ENCODE results near the gene FOXJ2.
A peak's percentile ranks its signal among the peaks of the same experiment; 100 is the strongest.
"Not testable (repeated sequence)": the region's sequence is repeated elsewhere in the genome, so short reads cannot be mapped to it uniquely, and the experiment has no call there.

The FOXJ2 gene

DNA sequence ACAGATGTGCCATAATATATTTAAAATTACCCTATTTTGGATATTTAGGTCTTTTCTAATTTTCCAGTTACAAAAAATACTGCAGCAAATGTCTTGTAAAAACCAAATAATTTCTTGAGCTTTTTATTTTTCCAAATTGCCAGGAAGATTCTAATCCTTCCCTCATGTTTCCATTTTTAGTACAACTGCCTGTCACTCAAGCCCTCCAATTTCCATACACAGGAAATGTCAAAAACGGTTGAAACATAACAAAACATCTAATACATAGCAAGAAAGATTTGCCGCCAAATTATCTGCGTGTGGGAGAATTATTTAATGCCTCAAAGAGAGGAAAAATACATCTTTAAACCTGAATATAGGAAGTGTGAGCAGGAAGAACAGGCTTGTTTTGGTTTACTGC, 2.3 kb upstream of the FOXJ2 start:
- DNase-seq (ENCODE audit: low spot score) = no peak

DNA sequence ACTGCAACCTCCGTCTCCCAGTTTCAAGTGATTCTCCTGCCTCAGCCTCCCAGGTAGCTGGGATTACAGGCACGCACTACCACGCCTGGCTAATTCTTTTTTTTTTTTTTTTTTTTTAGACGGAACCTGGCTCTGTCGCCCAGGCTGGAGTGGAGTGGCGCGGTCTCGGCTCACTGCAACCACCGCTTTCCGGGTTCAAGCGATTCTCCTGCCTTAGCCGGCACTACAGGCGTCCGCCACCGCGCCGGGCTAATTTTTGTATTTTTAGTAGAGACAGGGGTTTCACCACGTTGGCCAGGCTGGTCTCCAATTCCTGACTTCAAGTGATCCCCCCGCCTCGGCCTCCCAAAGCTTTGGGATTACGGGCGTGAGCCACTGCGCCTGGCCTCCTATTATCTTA, 1.5 kb upstream of the FOXJ2 start:
- DNase-seq (ENCODE audit: low spot score) = not testable (repeated sequence)

DNA sequence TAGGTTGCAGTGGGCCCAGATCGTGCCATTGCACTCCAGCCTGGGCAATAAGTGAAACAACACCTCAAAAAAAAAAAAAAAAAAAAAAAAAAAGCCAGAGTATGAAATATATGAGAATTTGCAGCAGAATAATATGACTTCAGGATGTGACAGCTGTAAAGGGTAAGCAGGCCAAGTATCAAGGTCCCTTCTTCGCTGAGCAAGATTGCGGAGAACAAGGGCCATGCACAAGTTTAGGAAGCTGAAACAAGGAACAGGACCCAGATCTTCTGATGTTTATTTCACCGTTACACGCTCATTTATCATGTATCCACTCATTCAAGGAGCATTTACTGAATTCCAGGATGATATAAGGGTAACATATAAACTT, 659 bp upstream of the FOXJ2 start:
- DNase-seq (ENCODE audit: low spot score) = peak; percentile 46

DNA sequence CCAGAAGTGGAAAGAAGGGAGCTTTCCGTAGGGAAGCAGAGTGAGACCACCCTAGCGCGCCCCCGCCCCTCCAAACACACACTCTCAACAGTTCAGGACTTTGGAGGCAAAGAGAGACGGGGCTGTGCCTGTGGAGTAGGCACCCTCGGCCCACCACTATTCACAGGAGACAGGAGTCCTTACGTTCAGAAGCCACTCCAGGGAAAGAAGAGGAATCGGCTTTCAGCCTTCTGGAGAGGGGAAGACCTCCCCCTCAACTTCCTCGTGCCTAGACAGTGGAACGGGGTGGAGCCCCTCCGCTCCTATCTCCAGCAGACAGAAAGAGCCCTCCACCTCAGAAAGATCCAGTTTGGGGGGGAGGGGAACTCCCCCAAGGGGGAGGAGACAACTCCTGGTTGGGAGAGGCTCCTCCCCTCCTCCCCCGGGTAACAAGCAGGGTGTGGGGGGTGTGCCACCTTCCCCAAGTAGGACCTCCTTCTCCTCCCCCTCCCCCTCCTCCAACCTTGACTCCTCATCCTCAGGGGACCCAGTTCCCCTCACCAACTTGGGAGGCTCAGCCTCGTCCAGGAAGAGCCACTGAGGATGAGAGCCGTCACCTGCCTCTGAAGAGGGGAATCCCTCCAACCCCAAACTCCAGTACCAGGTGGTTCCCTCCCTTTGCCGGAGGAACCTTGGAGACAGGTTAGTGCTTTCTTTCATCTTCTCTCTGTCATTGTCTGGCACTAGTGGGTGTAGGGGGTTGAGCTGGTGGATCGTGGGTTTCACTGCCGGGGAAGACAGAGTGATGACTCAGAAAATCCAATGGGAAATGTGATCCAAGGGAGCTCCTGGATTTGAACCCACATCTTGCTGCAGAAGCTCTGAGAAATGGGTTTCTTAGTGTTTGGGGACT, 883 bp downstream of the FOXJ2 start:
- no peak for DNase-seq (ENCODE audit: low spot score)

DNA sequence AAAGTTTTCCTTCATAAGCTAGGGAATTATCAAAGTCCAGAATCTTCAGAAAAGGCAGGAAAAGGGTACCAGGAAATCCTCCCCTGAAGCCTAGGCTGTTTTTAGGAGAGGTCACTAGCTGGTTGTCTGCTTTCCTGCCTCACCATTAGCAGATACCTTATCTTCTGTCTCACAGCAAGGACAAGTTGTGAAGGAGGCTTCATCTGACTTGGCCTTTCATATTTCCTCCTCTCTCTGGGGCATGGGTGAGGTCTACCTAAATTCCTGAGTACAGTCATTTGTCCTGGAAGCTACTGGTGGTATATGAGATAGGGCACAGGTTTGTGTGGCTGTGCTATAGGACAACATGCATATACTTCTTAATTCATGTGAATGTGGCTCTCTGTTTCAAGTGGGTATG, 2.3 kb downstream of the FOXJ2 start:
- no peak for DNase-seq (ENCODE audit: low spot score)

DNA sequence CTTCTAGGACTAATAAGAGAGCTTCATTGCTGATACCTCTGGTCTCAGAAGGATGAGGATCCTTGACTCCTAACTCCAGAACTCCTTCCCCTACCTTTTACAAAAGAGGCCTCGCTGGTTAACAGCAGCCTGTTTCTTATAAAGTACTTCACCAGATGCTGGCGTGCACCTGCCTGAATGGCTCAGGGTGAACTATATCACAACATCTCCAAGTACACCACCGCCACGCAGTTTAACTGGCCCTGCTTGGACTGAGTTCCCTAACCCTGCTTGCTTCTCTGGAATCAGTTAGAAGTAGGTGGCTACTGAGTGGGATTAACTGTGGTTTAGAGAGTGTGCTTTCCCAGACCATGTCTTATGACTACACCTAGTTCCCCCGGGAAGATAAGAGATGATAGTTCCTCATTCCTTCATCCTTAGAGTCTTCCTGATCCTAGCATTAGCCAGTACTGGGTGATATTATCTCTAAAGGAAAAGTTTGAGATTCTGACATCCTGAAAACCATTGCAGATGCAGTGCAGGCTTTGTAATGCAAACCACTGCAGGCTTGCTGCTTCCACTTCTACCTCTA, 3.0 kb downstream of the FOXJ2 start:
- DNase-seq (ENCODE audit: low spot score) = no peak

DNA sequence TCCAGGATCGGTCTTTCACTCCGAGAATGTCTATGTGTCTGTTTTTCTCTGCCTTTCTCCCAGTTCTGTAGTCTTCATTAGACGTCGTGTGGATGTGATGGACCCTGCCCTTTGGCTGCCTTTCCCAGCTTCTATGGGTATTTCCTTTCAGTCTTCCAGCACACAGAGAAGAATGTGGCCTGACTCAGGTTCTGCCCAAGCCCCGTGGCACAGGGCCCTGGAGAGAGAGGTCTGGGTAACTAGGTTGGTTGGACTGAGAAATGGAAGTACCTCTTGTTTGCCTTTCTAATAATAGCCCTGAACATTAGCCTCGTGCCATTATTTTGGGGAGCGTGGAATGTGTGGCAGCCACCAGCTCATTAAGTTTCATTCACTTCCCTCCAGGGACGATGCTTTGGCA, 3.8 kb downstream of the FOXJ2 start:
- no peak for DNase-seq (ENCODE audit: low spot score)

DNA sequence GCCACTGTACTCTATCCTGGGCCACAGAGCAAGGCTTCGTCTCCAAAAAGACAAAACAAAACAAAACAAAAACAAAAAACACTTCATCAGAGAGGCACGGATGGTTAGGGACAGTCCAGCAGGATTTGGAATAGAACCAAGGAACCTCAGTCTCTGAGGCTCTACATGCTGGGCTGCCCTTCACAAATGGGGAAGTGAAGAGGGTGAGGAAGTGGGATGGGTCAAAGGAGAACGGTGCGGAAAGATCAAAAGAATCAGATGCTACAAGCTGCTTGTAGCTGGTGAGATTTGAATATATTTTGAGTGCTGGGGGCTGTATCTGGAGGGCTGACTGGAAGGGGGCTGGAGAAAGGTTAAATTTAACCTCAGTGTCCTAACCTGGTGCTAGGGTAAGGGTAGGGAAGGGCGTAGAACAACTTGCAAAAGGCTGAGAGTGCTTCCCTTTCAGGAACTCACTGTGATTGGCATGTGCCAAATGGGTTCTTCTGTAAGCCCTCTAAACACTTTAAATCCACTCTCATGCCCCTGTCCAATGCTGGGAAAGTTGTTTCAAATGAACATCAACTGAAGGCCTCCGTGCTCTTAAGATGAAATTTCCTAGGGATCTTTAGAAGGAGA, 4.6 kb downstream of the FOXJ2 start:
- no peak for DNase-seq (ENCODE audit: low spot score)

DNA sequence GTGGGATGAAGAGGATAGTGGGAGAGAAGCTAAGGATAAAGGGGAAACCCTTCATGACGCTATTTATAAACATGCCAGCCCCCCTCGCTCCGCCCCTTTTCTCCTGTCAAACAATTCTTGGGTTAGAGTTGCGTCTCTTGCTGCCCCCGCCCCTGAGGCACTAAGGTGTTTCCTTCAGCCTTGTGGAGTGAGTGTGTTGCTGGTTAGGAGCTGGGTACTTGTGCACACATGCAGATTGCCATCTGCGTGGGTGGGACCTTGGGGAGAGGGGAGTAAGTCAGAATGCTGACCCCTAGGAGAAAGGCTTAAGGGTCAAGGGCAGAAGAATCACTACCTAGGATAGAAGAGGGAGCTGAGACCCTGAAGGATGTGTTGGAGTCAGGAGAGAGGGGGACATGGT, 5.4 kb downstream of the FOXJ2 start:
- DNase-seq (ENCODE audit: low spot score) = no peak

DNA sequence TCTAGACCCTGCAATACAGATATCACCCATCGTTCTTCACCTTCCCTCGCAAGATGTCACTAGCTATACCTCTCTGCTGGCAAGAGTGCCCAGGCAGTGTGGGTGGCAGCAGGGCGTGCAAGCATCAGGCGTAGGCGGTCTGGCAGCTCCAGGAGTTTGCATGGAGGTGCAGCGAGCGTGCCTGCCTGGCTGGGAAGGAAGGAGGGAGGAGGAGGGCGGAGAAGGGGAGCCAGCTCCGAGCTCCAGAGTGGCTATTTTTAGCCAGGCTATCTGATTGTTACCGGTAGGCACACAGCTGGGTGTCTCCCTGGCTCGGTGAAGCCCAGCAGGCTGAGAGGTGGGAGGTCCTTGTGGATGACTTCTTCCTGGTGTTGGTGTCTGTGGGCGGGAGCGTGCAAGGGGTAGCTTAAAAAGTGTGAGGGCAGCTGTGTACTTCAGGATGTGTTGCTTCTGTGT, 6.2 kb downstream of the FOXJ2 start:
- DNase-seq (ENCODE audit: low spot score) = no peak

DNA sequence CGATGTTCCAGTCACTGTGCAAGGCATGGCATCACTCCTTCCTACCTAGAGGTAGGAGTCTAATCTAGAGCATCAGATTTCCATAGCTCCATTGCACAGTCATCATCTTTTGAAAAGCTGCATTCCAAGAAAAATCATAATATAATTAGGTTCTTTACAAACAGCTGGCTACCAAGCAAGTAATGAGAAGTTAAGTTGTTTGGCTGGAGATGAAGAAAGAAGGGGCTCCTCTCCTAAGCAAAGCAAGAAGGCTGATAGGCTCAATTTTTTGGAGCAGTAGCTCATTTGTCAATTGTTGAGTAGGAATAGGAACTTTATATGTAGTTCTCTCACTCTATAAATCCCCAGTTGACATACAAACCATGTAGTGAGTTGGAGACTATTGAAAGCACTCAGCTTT, 8.3 kb downstream of the FOXJ2 start:
- no peak for DNase-seq (ENCODE audit: low spot score)

DNA sequence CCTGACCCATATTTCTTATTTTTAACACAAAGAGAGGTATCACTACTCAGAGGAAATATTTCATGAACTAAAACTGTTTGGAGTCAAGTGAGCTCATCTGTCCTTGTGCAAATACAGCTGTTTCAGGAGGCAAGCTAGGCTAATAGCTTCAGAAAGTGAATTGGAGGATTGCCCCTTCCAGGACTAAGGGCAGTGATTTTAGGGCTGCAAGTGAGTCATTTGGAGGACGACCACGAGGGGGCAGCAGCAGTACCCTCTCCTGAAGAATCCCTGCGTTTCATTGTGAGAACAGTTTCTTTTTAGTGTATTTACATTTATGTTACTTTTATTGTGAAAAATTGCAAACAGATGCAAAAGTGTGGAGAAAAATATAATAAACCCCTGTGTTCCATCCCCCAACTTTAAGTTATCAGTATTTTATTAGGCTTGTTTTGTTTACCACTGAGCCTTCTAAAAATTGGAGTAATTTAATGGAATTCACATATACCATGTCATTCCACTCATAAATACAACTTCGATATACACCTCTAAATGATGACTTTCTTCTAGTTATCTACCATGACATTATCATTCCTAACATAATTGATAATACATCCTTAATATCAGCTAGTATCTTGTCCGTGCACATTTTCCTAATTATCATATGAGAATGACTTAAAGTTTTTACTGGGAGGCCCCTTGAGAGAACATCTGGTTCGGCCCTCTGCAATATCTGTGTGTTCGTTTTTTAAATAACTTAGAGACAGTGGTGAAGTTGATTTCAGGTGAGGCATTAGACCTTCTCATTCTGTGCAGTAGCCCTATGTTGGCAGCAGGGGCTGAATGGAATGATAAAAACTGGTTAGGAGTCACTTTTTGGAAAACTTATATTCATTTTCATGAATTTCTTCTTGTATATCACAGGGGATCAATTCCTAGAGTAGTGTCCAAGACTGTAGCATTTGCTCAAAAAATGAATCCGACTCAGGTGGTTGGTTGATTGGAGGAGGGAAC, 13.7 kb downstream of the FOXJ2 start:
- peak; percentile 74 for DNase-seq (ENCODE audit: low spot score)

DNA sequence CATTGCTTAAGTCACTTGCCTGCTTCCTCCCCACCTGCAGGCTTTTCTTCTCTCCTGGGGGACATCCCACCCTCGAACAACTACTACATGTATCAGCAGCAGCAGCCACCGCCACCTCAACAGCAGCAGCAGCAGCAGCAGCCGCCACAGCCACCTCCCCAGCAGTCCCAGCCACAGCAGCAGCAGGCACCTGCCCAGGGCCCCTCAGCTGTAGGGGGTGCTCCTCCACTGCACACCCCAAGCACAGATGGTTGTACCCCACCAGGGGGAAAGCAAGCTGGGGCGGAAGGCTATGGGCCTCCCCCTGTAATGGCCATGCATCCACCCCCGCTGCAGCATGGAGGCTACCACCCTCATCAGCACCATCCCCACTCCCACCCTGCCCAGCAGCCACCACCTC, 15.3 kb downstream of the FOXJ2 start:
- no peak for DNase-seq (ENCODE audit: low spot score)

DNA sequence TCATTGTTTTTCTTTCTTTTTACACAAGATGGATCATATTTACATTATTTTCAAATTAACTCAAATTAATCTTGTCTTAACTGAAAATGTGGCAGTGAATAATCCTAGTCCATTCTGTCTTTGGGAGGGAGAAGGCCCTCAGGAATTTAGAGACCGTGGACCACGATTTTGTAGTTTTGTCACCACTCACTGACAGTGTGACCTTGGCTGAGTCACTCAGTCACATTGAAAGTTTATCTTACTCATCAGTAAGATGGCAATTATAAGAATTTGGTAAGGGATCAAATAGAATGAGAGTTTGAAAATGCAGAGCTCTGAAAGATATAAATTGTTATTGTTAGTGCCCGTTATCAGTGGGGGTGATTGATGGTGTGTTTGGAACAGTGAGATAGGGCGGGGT, 16.4 kb downstream of the FOXJ2 start:
- no peak for DNase-seq (ENCODE audit: low spot score)

DNA sequence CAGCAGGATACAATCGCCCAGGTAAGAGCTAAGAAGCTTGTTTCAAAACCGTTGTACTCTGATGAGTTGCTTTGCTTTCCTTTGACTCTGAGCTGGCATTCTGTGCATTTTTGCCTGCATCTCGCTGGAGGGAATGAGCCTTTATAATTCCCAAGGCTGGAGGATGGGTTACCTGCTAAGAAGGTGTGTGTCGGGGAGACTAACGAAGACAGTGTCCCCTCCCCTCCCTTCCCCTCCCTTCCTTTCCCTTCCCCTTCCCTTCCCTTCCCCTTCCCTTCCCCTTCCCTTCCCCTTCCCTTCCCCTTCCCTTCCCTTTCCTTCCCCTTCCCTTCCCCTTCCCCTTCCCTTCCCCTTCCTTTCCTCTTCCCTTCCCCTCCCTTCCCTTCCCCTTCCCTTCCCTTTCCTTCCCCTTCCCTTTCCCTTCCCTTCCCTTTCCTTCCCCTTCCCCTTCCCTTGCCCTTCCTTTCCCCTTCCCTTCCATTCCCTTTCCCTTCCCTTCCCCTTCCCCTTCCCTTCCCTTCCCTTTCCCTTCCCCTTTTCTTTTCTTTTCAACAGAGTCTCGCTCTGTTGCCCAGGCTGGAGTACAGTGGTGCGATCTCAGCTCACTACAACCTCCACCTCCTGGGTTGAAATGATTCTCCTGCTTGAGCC, 18.2 kb downstream of the FOXJ2 start:
- DNase-seq (ENCODE audit: low spot score) = no peak

DNA sequence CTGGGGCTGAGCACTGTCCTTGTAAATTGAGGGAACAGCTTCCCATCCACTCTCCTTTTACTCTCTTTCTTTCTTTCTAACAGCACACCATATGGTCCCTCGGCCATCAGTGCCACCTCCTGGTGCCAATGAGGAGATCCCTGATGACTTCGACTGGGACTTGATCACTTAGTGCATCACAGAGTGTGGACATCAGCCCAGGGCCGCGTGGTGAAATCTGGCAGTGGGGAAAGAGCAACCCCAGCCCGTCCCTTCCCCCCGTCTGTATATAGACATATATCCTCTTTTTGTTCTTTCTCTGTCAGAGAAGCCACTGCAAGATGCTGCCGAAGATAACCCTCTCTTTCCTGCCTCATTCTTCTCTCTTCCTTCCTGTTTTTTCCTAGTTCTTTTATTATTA, 20.2 kb downstream of the FOXJ2 start:
- DNase-seq (ENCODE audit: low spot score) = peak; percentile 58

DNA sequence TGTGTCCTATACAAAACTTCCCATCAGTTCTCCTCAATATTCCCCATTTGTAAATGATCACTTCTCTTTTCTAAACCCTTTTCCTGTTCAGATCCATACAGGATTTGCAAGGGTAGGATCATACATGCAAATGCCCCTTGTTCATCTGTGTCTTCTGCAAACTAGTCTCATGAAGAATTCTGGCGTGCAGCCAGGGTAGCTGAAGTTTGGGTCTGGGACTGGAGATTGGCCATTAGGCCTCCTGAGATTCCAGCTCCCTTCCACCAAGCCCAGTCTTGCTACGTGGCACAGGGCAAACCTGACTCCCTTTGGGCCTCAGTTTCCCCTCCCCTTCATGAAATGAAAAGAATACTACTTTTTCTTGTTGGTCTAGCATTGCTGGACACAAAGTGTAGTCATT, 22.3 kb downstream of the FOXJ2 start:
- no peak for DNase-seq (ENCODE audit: low spot score)

DNA sequence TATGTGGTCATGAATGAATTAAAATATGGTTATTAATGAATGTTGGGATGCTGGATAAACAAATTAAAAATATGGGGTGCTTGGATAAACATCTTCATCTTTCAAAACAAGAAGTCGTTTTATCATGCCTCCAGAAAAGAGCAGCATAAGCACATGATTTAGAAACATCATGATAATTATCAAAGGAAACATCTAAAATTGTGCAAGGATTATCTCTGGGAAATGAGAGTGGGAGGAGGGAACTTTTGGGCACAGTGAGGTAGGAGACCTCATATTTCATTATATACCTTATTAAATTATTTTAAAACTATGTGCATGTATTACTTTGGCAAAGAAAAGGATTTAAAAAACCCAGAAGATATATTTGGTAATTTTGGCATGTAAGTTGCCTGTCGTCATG, 24.8 kb downstream of the FOXJ2 start:
- DNase-seq (ENCODE audit: low spot score) = no peak

DNA sequence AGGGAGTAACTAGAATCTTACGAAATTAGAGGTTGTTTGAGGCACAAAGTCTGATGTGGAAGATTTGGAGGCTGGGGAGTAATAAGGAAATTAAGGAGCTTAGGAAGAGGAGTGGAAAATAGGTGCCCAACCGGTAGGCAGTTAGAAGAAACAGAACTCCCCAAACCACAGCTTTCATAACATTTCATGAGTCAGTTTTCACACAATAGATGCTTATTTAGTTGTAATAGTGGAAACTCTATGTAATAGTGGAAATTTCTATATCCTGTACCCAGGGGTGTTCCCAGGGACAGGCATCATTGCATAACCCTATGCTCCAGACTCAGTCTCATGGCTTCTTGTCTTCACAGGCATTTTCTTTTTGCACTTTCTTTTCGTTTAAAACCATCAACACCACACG, 25.3 kb downstream of the FOXJ2 start:
- DNase-seq (ENCODE audit: low spot score) = no peak

DNA sequence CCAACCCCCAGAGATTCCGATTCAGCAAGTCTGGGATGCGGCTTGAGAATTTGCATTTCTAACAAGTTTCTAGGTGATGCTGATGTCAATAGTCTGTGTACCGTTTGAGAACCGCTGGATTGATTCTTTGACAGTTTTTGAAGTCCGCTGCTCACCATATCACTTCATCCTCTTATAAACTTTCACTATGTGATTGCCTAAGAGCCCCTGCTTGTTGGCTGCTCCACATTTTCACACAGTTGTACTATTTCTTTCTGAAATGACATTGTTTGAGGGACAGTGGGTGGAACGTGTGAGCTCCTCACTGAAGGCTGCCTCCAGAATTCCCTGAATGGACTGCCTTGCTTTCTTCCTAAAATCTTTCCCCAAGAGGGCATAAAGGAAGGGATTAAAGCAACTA, 26.0 kb downstream of the FOXJ2 start:
- DNase-seq (ENCODE audit: low spot score) = no peak

DNA sequence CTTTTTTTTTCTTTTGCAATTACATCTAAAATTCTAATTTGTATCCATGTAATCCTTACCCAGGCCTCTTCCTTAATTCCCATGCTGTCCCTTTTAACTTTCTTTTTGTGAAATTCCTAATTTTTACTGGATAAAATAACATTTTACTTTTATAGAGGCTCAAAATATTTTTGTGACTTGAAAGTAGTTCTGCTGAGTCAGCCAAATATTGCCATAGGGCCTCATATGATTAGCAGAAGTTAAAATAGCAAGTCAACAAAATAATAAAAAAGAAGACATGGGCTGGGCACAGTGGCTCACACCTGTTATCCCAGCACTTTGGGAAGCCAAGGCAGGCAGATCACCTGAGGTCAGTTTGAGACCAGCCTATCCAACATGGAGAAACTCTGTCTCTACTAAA, 31.6 kb downstream of the FOXJ2 start:
- DNase-seq (ENCODE audit: low spot score) = no peak
